Measurements from ENCODE around the gene GDPD1. TPM values are rescaled to one million over a fixed set of nuclear protein-coding genes. Genes with fewer than 3 reads are reported as not detected.
"Not testable (repeated sequence)": the region's sequence is repeated elsewhere in the genome, so short reads cannot be mapped to it uniquely, and the experiment has no call there.

Gene GDPD1
- total RNA-seq, 1 donor from 2014 or later, result 10.7 TPM

DNA sequence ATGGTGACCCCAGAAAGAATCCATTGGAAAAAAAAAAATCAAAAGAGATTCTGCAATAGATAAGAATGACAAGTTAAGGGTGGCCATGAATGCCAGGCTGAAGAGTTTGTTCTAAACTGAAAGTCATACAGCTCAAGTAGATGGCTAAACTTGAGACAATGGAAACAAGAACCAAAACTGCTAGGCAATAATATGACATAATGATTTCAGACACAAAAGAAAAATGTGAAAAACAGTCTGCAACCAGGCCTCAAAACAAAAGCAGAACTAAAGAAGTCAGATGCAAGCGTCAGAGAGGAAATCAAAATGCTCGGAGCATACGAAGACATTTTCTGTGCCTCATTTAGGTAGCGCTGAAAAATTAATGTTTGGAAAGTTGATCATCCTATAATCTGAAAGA lies 56.7 kb downstream of the GDPD1 start:
- no peaks in the 10 kb centered on the region for H3K4me1 Mint-ChIP-seq
- H3K4me3 Mint-ChIP-seq, result no peak overlapping the region

DNA sequence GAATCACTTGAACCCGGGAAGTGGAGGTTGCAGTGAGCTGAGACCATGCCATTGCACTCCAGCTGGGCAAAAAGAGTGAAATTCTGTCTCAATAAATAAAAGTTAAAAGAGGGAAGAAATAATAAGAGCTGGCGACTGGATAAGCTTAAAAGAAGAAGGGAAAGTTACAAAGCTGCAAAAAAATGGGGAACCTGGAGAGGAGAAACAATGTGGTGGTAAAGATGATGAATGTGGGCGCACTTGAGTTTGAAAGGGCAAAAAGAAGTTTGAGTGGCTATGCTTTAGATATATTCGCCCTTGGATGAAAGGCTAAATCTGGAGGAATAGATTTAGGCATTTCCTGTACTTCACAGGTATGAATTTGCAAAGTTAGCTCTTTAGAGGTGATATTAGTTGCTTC lies 58.1 kb downstream of the GDPD1 start:
- Mint-ChIP-seq H3K36me3 (ENCODE audit: low read depth) (peaks cover 8% of the 10 kb centered on the region), H3K27me3 (ENCODE audit: low read depth) (no peaks in the 10 kb centered on the region), H3K4me3 (no peak overlapping the region), H3K4me1 (no peaks in the 10 kb centered on the region), H3K27ac (ENCODE audit: unreplicated experiment) (no peak overlapping the region), H3K9me3 (no peaks in the 10 kb centered on the region)
- no peak for DNase-seq (ENCODE audit: low read depth, low spot score)
- TF ChIP-seq, protein P1, sequence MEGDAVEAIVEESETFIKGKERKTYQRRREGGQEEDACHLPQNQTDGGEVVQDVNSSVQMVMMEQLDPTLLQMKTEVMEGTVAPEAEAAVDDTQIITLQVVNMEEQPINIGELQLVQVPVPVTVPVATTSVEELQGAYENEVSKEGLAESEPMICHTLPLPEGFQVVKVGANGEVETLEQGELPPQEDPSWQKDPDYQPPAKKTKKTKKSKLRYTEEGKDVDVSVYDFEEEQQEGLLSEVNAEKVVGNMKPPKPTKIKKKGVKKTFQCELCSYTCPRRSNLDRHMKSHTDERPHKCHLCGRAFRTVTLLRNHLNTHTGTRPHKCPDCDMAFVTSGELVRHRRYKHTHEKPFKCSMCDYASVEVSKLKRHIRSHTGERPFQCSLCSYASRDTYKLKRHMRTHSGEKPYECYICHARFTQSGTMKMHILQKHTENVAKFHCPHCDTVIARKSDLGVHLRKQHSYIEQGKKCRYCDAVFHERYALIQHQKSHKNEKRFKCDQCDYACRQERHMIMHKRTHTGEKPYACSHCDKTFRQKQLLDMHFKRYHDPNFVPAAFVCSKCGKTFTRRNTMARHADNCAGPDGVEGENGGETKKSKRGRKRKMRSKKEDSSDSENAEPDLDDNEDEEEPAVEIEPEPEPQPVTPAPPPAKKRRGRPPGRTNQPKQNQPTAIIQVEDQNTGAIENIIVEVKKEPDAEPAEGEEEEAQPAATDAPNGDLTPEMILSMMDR (conservative IDR thresholded peaks at IDR 0.05), result no peak

More for the DNA sequence above, 56.7 kb downstream of the GDPD1 start:
- Mint-ChIP-seq H3K9me3 (no peaks in the 10 kb centered on the region), H3K36me3 (ENCODE audit: low read depth) (peaks cover 10% of the 10 kb centered on the region), H3K27me3 (ENCODE audit: low read depth) (no peaks in the 10 kb centered on the region), H3K27ac (ENCODE audit: unreplicated experiment) (no peak overlapping the region)
- TF ChIP-seq, protein P1 (conservative IDR thresholded peaks at IDR 0.05), result no peak
- DNase-seq (ENCODE audit: low read depth, low spot score), result no peak

DNA sequence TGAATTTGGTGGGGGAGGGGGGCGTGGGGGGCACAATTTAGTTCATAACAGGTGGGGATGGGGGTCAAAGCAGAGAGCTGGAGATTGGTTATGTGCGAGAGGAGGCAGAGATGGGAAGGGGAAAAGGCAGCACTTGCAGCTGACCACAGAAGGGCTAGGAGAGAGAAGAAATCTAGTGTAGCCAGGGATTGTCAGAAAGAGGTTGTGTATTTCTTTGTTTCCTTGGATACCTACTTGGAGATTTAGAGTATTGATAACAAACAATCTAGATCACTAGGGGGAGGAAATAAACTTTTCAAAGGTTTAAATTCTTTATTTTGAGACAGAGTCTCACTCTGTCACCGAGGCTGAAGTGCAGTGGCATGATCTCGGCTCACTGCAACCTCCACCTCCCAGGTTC lies 64.0 kb downstream of the GDPD1 start:
- no peak for DNase-seq (ENCODE audit: low read depth, low spot score)
- Mint-ChIP-seq H3K27ac (ENCODE audit: unreplicated experiment) (no peak overlapping the region), H3K4me1 (no peaks in the 10 kb centered on the region), H3K9me3 (no peaks in the 10 kb centered on the region), H3K4me3 (no peak overlapping the region), H3K36me3 (ENCODE audit: low read depth) (peaks cover 6% of the 10 kb centered on the region), H3K27me3 (ENCODE audit: low read depth) (no peaks in the 10 kb centered on the region)
- TF ChIP-seq, protein P1 (conservative IDR thresholded peaks at IDR 0.05), result no peak

DNA sequence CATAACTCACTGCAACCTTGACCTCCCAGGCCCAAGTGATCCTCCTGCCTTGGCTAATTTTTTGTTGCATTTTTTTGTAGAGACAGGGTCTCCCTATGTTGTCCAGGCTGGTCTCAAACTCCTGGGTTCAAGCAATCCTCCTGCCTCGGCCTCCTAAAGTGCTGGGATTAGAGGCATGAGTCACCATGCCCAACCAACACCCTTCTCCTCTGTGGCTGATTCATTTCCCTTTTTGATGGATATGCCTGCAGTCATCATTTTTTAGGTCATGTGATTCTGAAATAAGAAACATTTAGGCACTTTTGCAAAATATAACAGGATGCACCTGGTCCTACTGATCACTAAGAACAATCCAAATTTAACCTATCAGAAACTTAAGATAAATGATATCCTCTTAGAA lies 67.1 kb downstream of the GDPD1 start:
- no peaks in the 10 kb centered on the region for H3K9me3 Mint-ChIP-seq
- no peaks in the 10 kb centered on the region for H3K36me3 Mint-ChIP-seq (ENCODE audit: low read depth)
- no peak overlapping the region for H3K27ac Mint-ChIP-seq (ENCODE audit: unreplicated experiment)
- H3K4me1 Mint-ChIP-seq, result peaks cover 6% of the 10 kb centered on the region
- DNase-seq (ENCODE audit: low read depth, low spot score), result no peak
- TF ChIP-seq, protein P1 (conservative IDR thresholded peaks at IDR 0.05), result no peak
- H3K27me3 Mint-ChIP-seq (ENCODE audit: low read depth), result no peaks in the 10 kb centered on the region
- H3K4me3 Mint-ChIP-seq, result no peak overlapping the region

DNA sequence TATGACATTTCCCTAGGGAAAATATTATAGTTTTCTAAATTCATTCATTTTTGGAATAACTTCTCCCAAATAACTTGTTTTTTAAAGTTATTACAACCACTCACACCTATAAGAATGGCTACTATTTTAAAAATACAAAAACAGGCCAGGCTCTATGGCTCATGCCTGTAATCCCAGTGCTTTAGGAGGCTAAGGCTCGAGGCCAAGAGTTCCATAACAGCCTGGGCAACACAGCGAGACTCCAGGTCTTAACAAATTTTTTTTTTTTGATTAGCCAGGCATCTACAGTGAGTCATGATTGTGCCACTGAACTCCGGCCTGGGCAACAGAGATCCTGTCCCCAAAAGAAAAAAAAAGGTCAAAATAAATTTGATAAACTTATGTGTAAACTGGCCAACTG lies 67.6 kb downstream of the GDPD1 start:
- H3K36me3 Mint-ChIP-seq (ENCODE audit: low read depth), result no peaks in the 10 kb centered on the region
- TF ChIP-seq, protein P1 (conservative IDR thresholded peaks at IDR 0.05), result no peak
- peaks cover 6% of the 10 kb centered on the region for H3K4me1 Mint-ChIP-seq
- H3K27ac Mint-ChIP-seq (ENCODE audit: unreplicated experiment), result no peak overlapping the region
- no peaks in the 10 kb centered on the region for H3K27me3 Mint-ChIP-seq (ENCODE audit: low read depth)
- no peak overlapping the region for H3K4me3 Mint-ChIP-seq
- H3K9me3 Mint-ChIP-seq, result no peaks in the 10 kb centered on the region
- no peak for DNase-seq (ENCODE audit: low read depth, low spot score)

DNA sequence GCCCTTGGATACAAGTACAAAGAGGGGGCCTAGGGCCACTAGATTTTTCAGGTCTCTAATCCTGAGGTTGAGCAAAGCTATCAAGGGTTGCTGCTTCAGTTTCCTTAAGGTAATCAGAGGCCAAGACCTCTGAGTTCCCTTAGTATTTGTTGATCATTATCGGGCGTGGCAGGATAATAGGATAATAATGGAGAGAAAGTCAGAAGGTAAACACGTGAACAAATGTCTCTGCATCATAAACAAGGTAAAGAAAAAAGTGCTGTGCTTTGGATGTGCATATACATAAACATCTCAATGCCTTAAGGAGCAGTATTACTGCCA lies 69.6 kb downstream of the GDPD1 start:
- no peak for DNase-seq (ENCODE audit: low read depth, low spot score)
- H3K4me1 Mint-ChIP-seq, result peaks cover 6% of the 10 kb centered on the region
- H3K27me3 Mint-ChIP-seq (ENCODE audit: low read depth), result no peaks in the 10 kb centered on the region
- TF ChIP-seq, protein P1 (conservative IDR thresholded peaks at IDR 0.05), result no peak
- H3K36me3 Mint-ChIP-seq (ENCODE audit: low read depth), result no peaks in the 10 kb centered on the region
- H3K9me3 Mint-ChIP-seq, result no peaks in the 10 kb centered on the region
- H3K4me3 Mint-ChIP-seq, result no peak overlapping the region
- H3K27ac Mint-ChIP-seq (ENCODE audit: unreplicated experiment), result no peak overlapping the region

DNA sequence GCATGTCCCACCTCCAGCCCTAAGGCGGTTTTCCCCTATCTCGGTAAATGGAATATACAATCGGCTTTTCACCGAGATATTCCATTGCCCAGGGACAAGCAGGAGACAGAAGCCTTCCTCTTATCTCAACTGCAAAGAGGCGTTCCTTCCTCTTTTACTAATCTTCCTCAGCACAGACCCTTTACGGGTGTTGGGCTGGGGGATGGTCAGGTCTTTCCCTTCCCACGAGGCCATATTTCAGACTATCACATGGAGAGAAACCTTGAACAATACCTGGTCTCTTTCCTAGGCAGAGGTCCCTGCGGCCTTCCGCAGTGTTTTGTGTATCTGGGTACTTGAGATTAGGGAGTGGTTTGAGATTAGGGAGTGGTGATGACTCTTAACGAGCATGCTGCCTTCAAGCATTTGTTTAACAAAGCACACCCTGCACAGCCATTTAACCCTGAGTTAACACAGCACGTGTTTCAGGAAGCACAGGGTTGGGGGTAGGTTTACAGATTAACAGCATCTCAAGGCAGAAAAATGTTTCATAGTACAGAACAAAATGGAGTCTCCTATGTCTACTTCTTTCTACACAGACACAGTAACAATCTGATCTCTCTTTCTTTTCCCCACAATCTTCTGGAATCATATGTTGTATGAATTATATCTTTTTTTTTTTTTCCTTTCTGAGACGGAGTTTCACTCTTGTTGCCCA lies 70.1 kb downstream of the GDPD1 start:
- not testable (repeated sequence) for DNase-seq (ENCODE audit: low read depth, low spot score); H3K4me1 Mint-ChIP-seq; H3K27ac Mint-ChIP-seq (ENCODE audit: unreplicated experiment); H3K27me3 Mint-ChIP-seq (ENCODE audit: low read depth); H3K4me3 Mint-ChIP-seq; H3K9me3 Mint-ChIP-seq; H3K36me3 Mint-ChIP-seq (ENCODE audit: low read depth)

Measured in neural crest cell (in vitro differentiated cells).